GM12872 (cell line): ENCODE results near the gene KIAA1958.

Experiments
- TF ChIP-seq, protein P1 (sequence below): IDR thresholded peaks from 3 replicates; pipeline ENCODE4 v1.5.1; 2011; ENCODE audit warnings: low read depth, mild to moderate bottlenecking, low read length, moderate library complexity; ENCODE audit not compliant: insufficient read depth

The KIAA1958 gene

GRCh38 chr9:112556497-112557442 lies 70.1 kb downstream of the KIAA1958 start:
- TF ChIP-seq, protein P1, sequence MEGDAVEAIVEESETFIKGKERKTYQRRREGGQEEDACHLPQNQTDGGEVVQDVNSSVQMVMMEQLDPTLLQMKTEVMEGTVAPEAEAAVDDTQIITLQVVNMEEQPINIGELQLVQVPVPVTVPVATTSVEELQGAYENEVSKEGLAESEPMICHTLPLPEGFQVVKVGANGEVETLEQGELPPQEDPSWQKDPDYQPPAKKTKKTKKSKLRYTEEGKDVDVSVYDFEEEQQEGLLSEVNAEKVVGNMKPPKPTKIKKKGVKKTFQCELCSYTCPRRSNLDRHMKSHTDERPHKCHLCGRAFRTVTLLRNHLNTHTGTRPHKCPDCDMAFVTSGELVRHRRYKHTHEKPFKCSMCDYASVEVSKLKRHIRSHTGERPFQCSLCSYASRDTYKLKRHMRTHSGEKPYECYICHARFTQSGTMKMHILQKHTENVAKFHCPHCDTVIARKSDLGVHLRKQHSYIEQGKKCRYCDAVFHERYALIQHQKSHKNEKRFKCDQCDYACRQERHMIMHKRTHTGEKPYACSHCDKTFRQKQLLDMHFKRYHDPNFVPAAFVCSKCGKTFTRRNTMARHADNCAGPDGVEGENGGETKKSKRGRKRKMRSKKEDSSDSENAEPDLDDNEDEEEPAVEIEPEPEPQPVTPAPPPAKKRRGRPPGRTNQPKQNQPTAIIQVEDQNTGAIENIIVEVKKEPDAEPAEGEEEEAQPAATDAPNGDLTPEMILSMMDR = no peak

- TF ChIP-seq, protein P1 = no peak
Observed at GRCh38 chr9:112558476-112558875, 71.8 kb downstream of the KIAA1958 start.

GRCh38 chr9:112558978-112559377 lies 72.4 kb downstream of the KIAA1958 start:
- TF ChIP-seq, protein P1 = no peak

GRCh38 chr9:112559629-112560413 lies 73.2 kb downstream of the KIAA1958 start:
- TF ChIP-seq, protein P1 = no peak

GRCh38 chr9:112562235-112562958 lies 75.8 kb downstream of the KIAA1958 start:
- TF ChIP-seq, protein P1 = no peak

- TF ChIP-seq, protein P1 = no peak
Observed at GRCh38 chr9:112569186-112569585, 82.6 kb downstream of the KIAA1958 start.
